Measurements from ENCODE around the gene SRSF8.

GRCh38 chr11:95035316-95035715, 31.4 kb upstream of the SRSF8 start:
- TF ChIP-seq CTCF (IDR thresholded peaks at IDR 0.05; ENCODE audit: low read depth, low read length, poor library complexity, severe bottlenecking), result no peak
- TF ChIP-seq EZH2phosphoT487 (IDR thresholded peaks at IDR 0.05; ENCODE audit: borderline replicate concordance, low read length), result no peak

Measured in DOHH2 (cell line).